ENCODE measurements around the gene SYNC.
"Not testable (repeated sequence)": the region's sequence is repeated elsewhere in the genome, so short reads cannot be mapped to it uniquely, and the experiment has no call there.

The SYNC gene

GRCh38 chr1:32724678-32725614 lies 22.4 kb upstream of the SYNC start:
- DNase-seq: no peak

GRCh38 chr1:32719681-32720275 lies 17.2 kb upstream of the SYNC start:
- no peak for DNase-seq

DNA sequence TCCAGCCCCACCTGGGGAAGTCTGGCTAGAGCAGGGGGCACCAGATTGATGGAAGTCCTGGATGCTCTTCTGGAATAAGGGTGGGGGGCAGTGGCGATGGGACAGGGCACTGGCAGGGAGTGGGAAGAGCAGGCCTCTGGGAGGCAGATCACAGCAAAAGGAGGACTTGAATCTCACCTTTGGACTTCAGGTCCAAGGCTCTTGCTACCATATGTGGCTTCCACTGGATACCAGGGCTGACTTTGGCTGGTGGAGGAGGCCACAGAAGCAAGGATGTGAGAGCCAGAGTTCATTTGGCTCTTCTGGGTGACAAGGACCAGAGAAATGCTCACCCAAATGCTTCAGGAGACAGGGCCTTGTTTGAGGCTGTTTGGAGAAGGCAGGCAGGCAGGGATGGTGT lies 16.0 kb upstream of the SYNC start:
- DNase-seq: no peak

- DNase-seq: no peak
Observed at GRCh38 chr1:32718036-32718435, 15.5 kb upstream of the SYNC start.

- DNase-seq: no peak
Observed at GRCh38 chr1:32717503-32717902, 14.9 kb upstream of the SYNC start.

- peak; percentile 53 for DNase-seq
Observed at GRCh38 chr1:32716312-32717148, 14.0 kb upstream of the SYNC start.

DNA sequence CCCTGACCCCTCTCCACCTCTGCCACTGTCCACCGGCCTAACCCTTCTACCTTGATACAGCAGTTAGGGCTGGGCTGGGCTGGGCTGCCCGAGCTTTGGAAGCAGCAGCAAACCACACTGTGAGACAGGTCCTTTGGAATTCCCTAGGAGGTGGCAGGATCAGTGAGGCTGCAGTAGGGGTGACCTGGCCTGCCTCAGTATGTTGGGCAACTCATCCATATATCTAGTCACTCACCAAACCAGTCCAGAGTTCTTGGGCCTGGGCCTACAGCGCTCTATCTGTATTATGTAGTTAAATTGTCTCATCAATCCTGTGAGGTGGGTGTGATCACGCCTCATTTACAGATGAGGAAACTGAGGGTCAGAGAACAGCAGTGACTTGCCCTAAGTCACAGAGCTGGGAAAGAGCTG lies 13.3 kb upstream of the SYNC start:
- no peak for DNase-seq

DNA sequence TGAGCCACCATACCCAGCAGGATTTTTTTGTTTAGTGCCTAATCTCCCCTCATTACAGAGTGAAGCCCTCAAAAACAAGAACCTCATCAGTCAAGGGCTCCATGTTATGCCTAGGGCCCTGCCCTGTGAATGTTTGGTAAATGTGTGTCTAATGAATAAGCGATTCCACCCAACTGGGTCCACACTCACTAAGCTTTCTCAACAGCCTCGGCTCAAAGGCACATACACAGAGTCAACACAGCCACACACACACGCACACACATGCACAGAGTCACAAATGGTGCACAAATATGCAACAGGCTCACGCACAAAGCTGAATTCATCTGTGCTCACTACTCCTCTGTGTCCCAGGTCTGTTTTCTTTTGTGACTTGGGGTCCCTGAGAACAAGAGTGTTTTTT lies 11.7 kb upstream of the SYNC start:
- no peak for DNase-seq

DNA sequence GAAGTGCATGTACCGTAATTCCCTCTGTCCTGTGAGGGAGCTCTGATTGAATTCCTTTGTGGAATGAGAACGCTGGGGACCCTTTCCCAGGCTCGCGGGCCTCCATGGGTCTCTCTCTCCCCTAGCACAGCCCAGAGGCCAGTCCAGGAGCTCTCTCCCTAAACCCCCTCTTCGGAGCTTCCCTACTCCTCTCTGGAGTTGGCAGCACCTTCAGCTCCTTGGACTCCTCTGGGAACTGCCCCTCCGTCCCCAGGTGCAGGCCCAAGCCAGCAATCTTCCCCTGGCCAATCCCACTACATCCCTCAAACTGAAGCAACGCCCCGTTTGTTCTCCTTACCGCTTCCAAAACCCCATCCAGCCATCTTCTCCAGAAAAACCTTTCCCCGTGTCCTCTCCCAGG lies 10.5 kb upstream of the SYNC start:
- no peak for DNase-seq

GRCh38 chr1:32711221-32711620 lies 8.7 kb upstream of the SYNC start:
- DNase-seq: not testable (repeated sequence)

DNA sequence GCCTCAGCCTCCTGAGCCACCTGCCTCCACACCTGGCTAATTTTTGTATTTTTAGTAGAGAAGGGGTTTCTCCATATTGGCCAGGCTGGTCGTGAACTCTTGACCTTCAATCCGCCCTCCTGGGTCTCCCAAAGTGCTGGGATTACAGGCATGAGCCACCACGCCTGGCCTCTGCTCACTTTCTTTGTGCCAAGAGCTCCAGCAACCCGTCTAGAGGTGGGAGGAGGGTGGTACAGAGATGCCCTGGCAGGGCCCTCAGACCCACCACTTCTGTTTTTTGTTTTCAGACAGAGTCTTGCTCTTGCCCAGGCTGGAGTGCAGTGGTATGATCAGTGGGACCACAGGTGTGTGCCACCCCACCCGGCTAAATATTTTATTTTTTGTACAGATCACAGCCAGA lies 6.9 kb upstream of the SYNC start:
- no peak for DNase-seq

DNA sequence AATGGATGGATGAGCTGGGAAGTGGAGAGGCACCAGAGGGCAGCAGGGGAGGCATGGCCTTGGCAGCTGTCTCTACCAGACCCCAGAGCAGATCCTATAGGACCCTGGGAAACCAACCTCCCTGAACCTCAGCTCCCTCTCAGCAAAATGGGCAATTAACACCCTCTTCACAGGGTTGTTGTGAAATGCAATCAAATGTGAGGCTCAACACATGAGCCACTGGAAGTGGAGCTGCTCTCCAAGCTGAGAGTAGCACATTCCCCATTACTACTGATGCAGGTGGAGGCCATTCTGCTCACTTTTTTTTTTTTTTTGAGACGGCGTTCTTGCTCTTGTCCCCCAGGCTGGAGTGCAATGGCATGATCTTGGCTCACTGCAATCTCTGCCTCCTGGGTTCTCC lies 6.5 kb upstream of the SYNC start:
- no peak for DNase-seq

GRCh38 chr1:32706491-32706890 lies 3.9 kb upstream of the SYNC start:
- no peak for DNase-seq

DNA sequence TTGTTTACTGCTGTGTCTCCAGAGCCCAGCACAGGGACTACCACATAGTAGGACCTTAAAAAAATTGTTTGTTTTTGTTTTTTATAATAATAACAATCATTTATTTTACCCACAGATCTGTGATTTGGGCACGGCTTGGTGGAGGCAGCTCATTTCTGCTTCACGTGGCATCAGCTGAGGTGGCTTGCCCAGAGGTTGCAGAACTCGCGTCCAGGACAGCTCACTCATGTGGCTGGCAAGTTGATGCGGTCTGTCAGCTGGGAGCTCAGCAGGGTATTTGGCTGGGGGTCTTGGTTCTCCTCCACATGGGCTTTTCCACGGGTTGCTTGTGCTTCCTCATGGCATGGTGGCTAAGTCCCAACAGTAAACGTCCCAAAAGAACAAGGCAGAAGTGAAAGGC lies 2.9 kb upstream of the SYNC start:
- no peak for DNase-seq

- no peak for DNase-seq
Observed at GRCh38 chr1:32703479-32704291, 1.1 kb upstream of the SYNC start.

GRCh38 chr1:32701951-32702598 lies 495 bp downstream of the SYNC start:
- DNase-seq: no peak

DNA sequence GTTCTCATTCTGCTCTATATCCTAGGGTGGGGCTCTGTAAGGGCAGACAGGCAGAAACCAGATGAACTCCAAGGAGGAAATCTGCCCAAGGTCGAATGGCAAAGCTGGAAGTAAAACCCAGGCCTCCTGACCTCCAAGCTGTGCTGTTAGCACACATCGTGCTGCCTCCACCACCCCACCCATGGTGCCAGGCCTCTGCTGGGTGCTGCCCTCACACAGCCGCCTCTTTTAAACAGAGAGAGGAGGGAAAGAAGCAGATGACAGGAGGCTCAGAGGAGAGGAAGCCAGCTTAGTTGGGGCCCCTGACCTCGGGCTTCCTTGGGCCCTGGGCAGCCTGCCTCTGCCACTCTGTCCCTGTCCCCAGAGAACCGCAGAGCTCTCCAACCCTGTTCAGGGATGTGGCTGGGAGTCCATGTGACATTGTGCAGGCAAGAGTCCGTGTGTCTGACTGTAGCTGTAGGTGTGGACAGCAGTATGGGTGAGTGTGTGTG lies 1.1 kb downstream of the SYNC start:
- no peak for DNase-seq

DNA sequence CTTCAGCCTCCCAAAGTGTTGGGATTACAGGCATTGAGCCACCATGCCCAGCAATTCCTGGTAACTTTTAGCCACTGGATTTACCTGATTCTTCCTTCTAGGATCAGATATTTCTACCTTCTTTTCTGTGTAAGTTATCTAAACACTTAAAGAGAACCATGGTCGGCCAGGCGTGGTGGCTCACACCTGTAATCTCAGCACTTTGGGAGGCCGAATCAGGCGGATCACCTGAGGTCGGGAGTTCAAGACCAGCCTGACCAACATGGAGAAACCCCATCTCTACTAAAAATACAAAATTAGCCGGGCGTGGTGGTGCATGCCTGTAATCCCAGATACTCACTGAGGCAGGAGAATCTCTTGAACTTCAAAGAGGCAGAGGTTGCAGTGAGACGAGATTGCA lies 5.6 kb downstream of the SYNC start:
- not testable (repeated sequence) for DNase-seq

- no peak for DNase-seq
Observed at GRCh38 chr1:32696041-32696440, 6.5 kb downstream of the SYNC start.

- DNase-seq: no peak
Observed at GRCh38 chr1:32695098-32695904, 7.3 kb downstream of the SYNC start.
